Activated CD4-positive, alpha-beta T cell treated with anti-CD3 and anti-CD28 coated beads for 1 hour (primary cell): ENCODE data around the gene POMC.
"Not testable (repeated sequence)": the region's sequence is repeated elsewhere in the genome, so short reads cannot be mapped to it uniquely, and the experiment has no call there.

Source experiments
- DNase-seq: peaks from one replicate; pipeline ENCODE4 v3.0.0-alpha.2; 2020

POMC gene

DNA sequence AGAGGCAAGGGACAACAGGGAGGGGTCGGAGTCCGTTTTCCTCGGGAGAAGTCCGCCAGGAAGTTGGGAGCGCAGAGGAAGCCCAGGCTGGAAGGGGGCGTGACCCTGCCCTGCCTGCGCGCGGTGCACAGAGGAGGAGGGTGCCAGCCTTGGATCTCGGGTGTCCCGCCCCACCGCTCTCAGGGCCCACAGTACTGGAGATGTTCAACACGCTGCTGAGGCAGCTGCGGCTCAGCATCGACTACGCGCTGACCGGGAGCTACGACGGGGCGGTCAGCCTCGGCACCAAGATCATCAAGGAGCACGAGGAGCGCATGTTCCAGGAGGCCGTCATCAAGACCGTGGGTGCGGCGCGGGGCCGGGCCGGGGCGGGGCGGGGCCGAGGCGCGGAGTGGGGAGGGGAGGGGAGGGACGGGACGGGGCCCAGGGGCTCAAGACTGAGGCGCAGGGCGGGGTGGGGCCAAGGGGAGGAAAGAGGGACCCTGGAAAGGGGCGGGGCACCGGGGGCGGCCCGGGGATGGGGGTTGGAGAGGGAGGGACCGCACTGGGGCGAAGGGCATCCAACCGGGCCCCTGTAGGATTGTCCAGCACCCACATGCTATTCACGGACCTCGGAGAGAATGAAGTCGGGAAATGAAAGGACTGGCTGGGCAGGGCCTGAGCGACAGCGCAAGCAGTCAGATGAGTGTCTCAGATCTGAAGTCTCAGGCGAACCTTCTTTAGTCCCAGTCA, 36.6 kb downstream of the POMC start:
- DNase-seq, result no peak

DNA sequence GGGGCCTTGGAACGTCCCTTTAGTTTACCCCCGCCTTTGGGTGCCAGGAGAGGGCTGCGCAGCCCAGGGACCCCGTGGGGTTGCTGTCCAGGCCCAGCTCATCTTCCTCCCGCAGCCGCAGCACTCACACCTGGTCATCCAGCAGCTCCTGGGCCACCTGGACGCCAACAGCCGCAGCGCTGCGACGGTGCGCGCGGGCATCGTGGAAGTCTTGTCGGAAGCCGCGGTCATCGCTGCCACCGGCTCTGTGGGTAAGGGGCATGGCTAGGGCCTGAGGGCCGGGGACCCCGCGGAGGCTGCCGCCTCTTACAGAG, 37.2 kb downstream of the POMC start:
- DNase-seq, result no peak

DNA sequence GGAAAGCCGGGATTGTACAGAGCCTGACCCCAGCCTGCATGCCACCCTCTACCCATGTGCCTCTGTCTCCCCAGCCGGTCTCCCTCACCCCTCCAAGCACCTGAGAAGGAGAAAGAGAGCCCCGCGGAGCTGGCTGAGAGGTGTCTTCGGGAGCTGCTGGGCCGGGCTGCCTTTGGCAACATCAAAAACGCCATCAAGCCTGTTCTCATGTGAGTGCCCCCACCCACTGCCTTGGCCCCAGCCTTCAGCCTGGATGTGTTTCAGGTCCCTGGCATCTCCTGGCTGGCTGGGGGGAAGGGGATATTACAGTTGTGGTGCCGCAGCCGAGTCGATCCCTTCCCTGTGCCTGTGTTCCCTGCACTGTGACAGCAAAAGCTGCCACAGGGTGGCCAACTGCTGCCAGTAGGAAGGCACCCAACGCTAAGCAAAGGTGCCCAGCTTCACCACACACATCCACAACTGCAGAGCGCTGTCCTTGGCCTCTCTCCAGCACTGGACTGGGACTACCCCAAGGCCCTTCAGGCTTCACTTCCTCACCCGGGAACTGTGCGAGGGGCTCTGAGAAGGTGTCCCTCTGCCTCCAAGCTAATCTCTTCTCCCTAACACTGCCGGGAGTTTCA, 38.4 kb downstream of the POMC start:
- no peak for DNase-seq

DNA sequence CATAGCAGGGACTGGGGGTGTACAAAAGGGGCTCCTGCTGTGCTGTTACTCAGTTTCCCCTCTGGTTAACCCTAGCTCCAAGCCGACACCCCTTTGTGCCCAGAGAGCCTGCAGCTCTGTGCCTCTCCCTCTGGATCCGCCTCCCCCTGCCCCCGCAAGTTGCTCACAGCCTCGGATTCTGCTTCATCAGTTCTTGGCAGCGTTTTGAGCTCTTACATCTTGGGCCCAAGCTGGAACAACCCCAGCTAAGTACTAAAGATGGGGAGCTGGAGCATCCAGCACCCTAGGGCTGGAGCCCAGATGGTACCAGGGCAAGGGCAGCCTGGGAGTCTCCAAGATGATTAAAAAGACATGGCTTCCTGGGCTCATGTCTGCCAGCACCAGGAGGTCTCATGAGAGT, 40.7 kb downstream of the POMC start:
- DNase-seq, result no peak

DNA sequence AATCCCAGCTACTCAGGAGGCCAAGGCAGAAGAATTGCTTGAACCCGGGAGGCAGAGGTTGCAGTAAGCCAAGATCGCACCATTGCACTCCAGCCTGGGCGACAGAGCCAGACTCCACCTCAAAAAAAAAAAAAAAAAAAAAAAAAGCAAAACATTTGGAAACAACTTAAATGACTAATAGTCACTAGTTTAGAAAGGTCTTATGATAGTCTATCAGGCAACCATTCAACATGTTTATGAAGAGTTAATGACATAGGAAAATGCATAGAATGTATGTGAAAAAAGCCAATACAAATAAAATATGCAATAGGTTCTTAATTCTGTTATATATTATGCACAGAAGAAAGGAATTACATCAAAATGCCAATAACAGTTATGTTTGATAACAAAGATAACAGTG, 41.3 kb downstream of the POMC start:
- DNase-seq, result not testable (repeated sequence)

DNA sequence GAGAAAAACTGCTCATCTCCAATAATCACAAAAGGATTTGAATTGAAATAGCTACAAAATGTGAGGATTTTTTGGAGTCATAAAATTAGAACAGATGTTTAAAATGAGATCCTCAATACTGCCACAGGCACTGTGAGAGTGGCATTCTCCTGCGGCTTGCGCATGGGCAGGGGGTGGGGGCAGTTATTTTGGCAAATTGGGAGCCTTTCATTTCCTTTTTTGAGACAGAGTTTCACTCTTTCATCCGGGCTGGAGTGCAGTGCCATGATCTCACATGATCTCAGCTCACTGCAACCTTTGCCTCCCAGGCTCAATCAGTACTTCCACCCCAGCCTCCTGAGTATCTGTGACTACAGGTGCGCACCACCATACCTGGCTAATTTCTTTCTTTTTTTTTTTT, 42.4 kb downstream of the POMC start:
- DNase-seq, result no peak

DNA sequence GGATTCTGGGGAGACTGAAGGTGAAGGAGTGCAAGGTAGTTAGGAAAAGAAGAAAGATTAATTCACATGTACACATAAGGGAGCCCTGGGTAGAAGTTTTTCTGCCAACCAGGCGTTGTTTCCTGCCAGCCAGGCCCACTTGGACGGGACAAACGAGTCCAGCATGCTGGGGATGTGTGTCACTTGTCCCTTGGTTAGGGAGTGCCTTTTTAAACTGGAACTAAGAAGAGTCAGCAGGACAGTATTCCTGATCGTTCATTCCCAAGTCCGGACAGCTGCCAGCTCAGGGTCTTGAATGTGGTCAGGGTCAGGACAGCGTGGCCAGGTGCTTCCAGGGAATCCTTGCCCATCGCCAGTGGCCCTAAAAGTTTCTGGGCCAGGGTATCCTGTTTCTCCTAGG, 43.2 kb downstream of the POMC start:
- DNase-seq, result no peak

DNA sequence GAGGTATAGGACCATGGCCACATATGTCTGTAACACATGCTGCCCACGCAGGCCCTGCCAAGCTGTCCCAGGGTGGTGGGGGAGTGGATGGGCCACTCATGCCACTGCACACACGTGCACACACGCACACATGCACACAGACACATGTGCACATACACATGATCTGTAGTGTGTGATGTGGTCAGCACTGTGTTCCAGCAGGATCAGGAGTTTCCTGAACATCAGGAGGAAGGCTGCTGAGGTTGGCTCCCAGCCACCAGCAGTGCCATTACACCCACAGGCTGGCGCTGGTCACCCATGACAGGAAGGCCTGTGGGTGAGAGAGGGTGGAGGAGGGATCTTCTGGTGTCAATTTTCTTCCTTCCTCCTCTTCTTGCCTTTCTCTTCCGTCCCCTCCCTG, 44.7 kb downstream of the POMC start:
- DNase-seq, result no peak

DNA sequence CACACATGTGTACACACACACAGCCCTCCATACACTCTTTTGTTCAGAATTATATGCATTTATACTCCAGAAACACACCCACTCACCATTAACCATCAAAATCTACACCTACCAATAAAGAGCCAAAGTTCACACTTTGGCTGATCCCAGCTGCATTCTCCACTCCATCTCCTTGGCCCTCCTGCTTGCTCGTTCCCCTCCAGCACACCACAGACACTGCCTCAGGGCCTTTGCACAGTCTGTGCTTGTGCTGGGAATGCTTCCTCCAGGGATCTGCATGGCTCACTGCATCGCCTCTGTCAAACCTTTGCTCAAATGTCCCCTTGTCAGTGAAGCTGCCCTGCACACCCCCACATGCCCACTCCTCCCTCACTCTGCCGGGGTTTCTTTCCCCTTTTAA, 46.0 kb downstream of the POMC start:
- DNase-seq, result no peak

DNA sequence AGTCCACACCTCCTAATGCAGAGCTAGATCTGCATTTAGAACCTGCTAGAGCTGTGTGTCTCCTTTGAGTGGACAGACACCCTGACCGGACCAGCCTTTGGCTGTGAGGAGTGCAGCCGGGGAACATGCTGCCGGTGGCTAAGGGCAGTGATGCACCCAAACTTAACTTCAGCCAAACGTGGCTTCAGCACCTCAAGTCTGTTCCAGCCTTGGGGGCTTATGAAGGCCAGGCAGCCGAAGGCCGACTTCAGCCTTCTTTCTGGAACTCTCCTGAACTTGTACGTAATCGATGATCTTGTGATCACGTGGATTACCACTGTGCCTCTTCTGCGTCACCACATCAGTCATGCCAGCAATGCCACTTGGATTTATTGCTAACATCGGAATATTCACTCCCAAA, 49.1 kb downstream of the POMC start:
- DNase-seq, result no peak

DNA sequence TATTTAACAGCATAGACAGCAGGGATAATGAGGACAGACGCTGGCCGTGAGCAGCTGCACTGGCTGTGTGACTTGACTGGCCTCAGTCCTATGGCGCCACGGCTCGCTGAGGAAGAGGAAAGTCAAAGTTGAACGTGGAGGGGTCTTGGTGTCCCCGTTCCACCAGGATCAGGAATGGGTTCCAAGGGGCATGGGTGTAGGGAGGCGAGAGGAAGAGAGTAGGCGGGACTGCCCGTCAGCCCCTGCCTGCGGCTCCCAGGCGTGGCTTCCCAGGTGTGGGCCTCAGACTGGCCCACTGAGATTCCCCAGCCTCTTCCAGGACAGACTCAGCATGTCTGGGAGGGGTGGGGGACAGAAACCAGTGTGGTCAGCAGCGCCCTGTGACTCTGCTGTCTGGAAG, 51.4 kb downstream of the POMC start:
- no peak for DNase-seq

DNA sequence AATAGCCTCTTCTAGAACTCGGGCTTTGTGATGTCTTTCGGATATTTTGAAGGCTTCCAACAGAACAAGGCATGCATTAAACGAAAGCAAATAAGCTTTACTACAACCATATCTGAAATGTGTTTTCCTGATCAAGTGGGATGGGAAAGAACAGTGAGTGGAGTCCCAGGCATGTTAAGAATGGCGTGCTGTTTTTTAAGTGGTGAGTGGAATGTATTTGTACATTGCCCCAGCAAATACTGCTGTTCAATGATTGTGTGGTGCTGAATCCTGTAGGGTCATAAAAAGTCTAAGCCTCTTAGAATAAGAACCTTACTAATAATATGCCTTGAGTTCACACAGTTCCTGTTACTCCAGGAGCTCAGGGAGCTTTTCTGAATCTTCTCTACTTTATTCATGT, 52.5 kb downstream of the POMC start:
- DNase-seq, result no peak

DNA sequence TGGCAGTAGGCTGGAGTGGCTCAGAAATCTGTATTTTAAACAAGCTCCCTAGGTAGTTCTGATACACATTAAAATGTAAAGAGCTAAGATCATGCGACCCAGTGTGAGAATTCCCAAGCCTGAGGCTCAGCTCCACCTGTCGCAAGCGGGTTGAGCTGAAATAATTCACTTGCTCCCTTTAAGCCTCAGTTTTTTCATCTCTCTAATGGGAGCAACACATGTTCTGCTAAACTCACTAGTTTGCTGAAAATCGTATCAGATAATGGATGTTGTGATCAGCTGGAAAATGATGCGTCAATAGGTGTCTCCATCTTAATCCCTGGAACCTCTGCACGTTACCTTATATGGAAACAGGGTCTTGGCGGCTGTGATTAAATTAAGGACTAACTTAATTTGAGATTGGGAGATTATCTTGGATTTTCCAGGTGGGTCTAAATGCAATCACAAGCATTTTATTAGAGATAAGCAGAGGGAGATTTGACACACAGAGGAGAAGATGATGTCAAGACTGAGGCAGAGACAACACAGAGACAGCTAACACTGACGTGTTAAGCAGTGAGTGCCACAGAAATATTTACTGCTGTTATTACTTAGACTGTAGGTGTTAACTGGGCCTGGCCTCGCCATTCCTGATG, 53.0 kb downstream of the POMC start:
- no peak for DNase-seq

DNA sequence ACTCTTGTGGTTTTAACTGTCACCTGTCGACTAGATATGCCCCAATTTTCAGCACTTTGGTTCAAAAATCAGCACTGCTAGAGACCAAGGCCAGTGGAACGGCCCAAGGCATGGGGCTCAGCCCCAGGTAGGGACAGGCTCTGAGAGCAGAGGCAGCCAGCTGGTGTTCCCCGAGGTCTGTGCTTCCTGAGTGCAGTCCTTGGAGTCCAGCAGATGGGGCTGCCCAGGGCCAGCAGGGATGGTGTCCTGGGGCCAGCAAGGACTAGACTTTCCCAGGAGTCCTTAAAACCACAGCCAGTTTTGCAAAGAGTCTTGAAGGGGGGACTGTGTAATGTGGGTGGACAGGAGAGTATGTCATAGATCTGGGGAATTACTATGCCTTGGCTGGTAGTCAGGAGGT, 56.3 kb downstream of the POMC start:
- DNase-seq, result no peak
